ENCODE results near the gene TFRC. TPM values are rescaled to one million over a fixed set of nuclear protein-coding genes. Genes with fewer than 3 reads are reported as not detected.

The TFRC gene
- total RNA-seq, 1 experiment from 2014 or later = 261 TPM

DNA sequence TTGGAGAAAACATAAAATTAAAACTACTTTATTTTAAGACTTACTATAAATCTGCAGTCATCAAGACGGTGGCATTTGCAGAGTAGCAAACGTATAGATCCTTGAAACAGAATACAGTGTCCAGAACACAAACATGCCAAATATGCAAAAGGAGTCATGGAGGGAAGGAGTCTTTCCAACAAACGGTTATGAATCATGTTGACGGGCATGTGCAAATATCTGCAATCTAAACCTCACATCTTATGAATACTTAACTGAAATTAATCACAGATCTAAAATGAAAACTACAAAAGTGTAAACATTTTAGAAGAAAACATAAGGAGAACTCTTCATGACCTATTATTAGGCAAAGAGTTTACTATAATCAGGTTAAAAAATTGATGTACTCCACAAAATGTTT lies 69.4 kb downstream of the TFRC start:
- Histone ChIP-seq H3K27ac (ENCODE audit: low read depth, low read length) (no peak overlapping the region), H3K9me3 (ENCODE audit: control insufficient read depth in 1 of 2, insufficient read depth in 1 of 2, low read depth in 1 of 2, low read length in 2 of 2) (no peaks in the 10 kb centered on the region), H3K27me3 (ENCODE audit: insufficient read depth, low read length) (no peaks in the 10 kb centered on the region), H3K4me1 (ENCODE audit: control insufficient read depth in 1 of 2, insufficient read depth in 2 of 2, low read length in 2 of 2) (peaks cover 4 to 9% of the 10 kb centered on the region in 2 experiments; a peak in 3 of 4 replicates), H3K9me2 (ENCODE audit: insufficient read depth) (no peaks in the 10 kb centered on the region), H3K4me3 (replicated peaks in 1 of 2; ENCODE audit: low read depth in 1 of 2, low read length in 2 of 2) (no peak overlapping the region), H4K20me1 (ENCODE audit: insufficient read depth) (no peaks in the 10 kb centered on the region), H2AFZ (ENCODE audit: low read depth, low read length, poor library complexity, severe bottlenecking) (no peak overlapping the region), H3K4me2 (ENCODE audit: low read length) (no peak overlapping the region), H3K9ac (ENCODE audit: low read length) (no peak overlapping the region), H3K36me3 (ENCODE audit: control insufficient read depth in 1 of 2, insufficient read depth in 2 of 2, low read length in 2 of 2) (no peaks in the 10 kb centered on the region), H3K79me2 (ENCODE audit: insufficient read depth, low read length) (no peaks in the 10 kb centered on the region)
- no peak for DNase-seq (ENCODE audit: low read depth, low spot score)
- CTCF ChIA-PET = interaction anchor here (1.2 kb wide), 1 partner anchor 61 kb away, joined by 3 read pairs; no protein-coding TSS in a partner anchor
- no TSS peak for BruUV-seq (replicated peaks)
- RAD21 ChIA-PET (ENCODE audit: low non-redundant PET in 1 of 2, low total read pairs in 2 of 2, uncharacterized antibody in 2 of 2, unreplicated experiment in 2 of 2) = no interaction called here
- POLR2A ChIA-PET = no interaction called here
- intact Hi-C loops (cut with micrococcal nuclease) = no loop called here
- ATAC-seq = no peak
- TF ChIP-seq POLR2A (IDR thresholded peaks at IDR 0.05; ENCODE audit: borderline replicate concordance, extremely low read depth, insufficient read depth, insufficient read length) (no peak), EZH2phosphoT487 (IDR thresholded peaks at IDR 0.05; ENCODE audit: borderline replicate concordance) (no peak), EGR1 (IDR thresholded peaks at IDR 0.05; ENCODE audit: low read depth) (no peak), ZBTB33 (IDR thresholded peaks at IDR 0.05; ENCODE audit: extremely low read depth, insufficient replicate concordance, low read length) (no peak), RAD21 (IDR thresholded peaks at IDR 0.05; ENCODE audit: low read depth) (no peak), ZNF274 (IDR thresholded peaks at IDR 0.05; ENCODE audit: low read depth, low read length) (no peak), FOSL1 (IDR thresholded peaks at IDR 0.05; ENCODE audit: low read depth) (no peak), SRF (IDR thresholded peaks at IDR 0.05; ENCODE audit: low read depth) (no peak), ELF1 (IDR thresholded peaks at IDR 0.05; ENCODE audit: borderline replicate concordance, low read depth) (no peak)
- TF ChIP-seq, protein P1, sequence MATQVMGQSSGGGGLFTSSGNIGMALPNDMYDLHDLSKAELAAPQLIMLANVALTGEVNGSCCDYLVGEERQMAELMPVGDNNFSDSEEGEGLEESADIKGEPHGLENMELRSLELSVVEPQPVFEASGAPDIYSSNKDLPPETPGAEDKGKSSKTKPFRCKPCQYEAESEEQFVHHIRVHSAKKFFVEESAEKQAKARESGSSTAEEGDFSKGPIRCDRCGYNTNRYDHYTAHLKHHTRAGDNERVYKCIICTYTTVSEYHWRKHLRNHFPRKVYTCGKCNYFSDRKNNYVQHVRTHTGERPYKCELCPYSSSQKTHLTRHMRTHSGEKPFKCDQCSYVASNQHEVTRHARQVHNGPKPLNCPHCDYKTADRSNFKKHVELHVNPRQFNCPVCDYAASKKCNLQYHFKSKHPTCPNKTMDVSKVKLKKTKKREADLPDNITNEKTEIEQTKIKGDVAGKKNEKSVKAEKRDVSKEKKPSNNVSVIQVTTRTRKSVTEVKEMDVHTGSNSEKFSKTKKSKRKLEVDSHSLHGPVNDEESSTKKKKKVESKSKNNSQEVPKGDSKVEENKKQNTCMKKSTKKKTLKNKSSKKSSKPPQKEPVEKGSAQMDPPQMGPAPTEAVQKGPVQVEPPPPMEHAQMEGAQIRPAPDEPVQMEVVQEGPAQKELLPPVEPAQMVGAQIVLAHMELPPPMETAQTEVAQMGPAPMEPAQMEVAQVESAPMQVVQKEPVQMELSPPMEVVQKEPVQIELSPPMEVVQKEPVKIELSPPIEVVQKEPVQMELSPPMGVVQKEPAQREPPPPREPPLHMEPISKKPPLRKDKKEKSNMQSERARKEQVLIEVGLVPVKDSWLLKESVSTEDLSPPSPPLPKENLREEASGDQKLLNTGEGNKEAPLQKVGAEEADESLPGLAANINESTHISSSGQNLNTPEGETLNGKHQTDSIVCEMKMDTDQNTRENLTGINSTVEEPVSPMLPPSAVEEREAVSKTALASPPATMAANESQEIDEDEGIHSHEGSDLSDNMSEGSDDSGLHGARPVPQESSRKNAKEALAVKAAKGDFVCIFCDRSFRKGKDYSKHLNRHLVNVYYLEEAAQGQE (IDR thresholded peaks at IDR 0.05; ENCODE audit: low read depth) = no peak
- TF ChIP-seq, protein P2, sequence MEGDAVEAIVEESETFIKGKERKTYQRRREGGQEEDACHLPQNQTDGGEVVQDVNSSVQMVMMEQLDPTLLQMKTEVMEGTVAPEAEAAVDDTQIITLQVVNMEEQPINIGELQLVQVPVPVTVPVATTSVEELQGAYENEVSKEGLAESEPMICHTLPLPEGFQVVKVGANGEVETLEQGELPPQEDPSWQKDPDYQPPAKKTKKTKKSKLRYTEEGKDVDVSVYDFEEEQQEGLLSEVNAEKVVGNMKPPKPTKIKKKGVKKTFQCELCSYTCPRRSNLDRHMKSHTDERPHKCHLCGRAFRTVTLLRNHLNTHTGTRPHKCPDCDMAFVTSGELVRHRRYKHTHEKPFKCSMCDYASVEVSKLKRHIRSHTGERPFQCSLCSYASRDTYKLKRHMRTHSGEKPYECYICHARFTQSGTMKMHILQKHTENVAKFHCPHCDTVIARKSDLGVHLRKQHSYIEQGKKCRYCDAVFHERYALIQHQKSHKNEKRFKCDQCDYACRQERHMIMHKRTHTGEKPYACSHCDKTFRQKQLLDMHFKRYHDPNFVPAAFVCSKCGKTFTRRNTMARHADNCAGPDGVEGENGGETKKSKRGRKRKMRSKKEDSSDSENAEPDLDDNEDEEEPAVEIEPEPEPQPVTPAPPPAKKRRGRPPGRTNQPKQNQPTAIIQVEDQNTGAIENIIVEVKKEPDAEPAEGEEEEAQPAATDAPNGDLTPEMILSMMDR (IDR thresholded peaks at IDR 0.05 in 2 of 3, conservative IDR thresholded peaks at IDR 0.05 in 1 of 3; ENCODE audit: borderline replicate concordance in 1 of 3, insufficient read depth in 1 of 3, low read depth in 2 of 3, low read length in 2 of 3) = no peak
